SK-N-SH (cell line): ENCODE data around the gene MBP. TPM values are rescaled to one million over a fixed set of nuclear protein-coding genes. Genes with fewer than 3 reads are reported as not detected.

Experiments
- CTCF ChIA-PET: fragments of 300-600, 350-600 bp; formaldehyde crosslinking; extraction: SDS; loops from one replicate; lab custom pipeline; 2021; lab: Yijun Ruan, JAX
- POLR2A ChIA-PET: fragments of 350-600 bp; sonication (Branson Sonifier 250); formaldehyde crosslinking; extraction: SDS; loops from one replicate; lab custom pipeline; 2020; ENCODE audit warnings: antibody characterized with exemption, inconsistent platforms; lab: Yijun Ruan, JAX
- DNase-seq: peaks from one replicate; pipeline ENCODE4 v3.0.0; 2012
- H2AFZ ChIP-seq: fragments of 200-600 bp; sonication (generic); 2 replicates; pipeline ENCODE4 v1.8.1; 2016; ENCODE audit warnings: antibody characterized with exemption, mild to moderate bottlenecking, low read depth
- H3F3A ChIP-seq: fragments of 200-600 bp; sonication (generic); replicated peaks from 2 replicates; pipeline ENCODE3; 2016; ENCODE audit warnings: antibody characterized with exemption, mild to moderate bottlenecking; ENCODE audit not compliant: insufficient read depth
- H3K27ac ChIP-seq, 2 experiments: fragments of 200-500 bp in 1 of 2; fragments of 200-600 bp in 1 of 2; sonication (Bioruptor generic) in 1 of 2; sonication (generic), shearing (Covaris generic) in 1 of 2; 2 replicates each; pipeline versions ENCODE4 v1.5.1 to v1.6.1; 2014 to 2016; ENCODE audit warnings: low read depth in 2 of 2, inconsistent platforms in 1 of 2, low read length in 1 of 2, mild to moderate bottlenecking in 1 of 2, mixed read lengths in 1 of 2
- H3K27me3 ChIP-seq: fragments of 200-600 bp; sonication (generic), shearing (Covaris generic); 2 replicates; pipeline ENCODE4 v1.6.1; 2016; ENCODE audit warnings: mixed run types; ENCODE audit not compliant: insufficient read depth
- H3K36me3 ChIP-seq, 2 experiments: fragments of 200-500 bp in 1 of 2; fragments of 200-600 bp in 1 of 2; sonication (Bioruptor generic) in 1 of 2; sonication (generic) in 1 of 2; replicated peaks in 1 of 2; 2 replicates each; pipeline versions ENCODE3 to v1.5.1; 2014 to 2016; ENCODE audit warnings: low read length in 1 of 2, mild to moderate bottlenecking in 1 of 2; ENCODE audit not compliant: insufficient read depth in 2 of 2, control insufficient read depth in 1 of 2
- H3K4me1 ChIP-seq, 2 experiments: fragments of 200-500 bp in 1 of 2; fragments of 200-600 bp in 1 of 2; sonication (Bioruptor generic) in 1 of 2; sonication (generic), shearing (Covaris generic) in 1 of 2; 2 replicates each; pipeline versions ENCODE4 v1.5.1 to v1.6.1; 2014 to 2016; ENCODE audit warnings: low read depth in 1 of 2, low read length in 1 of 2, mixed run types in 1 of 2; ENCODE audit not compliant: insufficient read depth in 2 of 2, control insufficient read depth in 1 of 2
- H3K4me2 ChIP-seq: fragments of 200-600 bp; sonication (generic), shearing (Covaris generic); 2 replicates; pipeline ENCODE4 v1.6.1; 2017; ENCODE audit warnings: mixed run types
- H3K4me3 ChIP-seq, 2 experiments: fragments of 200-500 bp in 1 of 2; fragments of 200-600 bp in 1 of 2; sonication (Bioruptor generic) in 1 of 2; sonication (generic), shearing (Covaris generic) in 1 of 2; 2 replicates each; pipeline versions ENCODE4 v1.5.1 to v1.8.1; 2014 to 2016; ENCODE audit warnings: low read depth in 2 of 2, inconsistent platforms in 1 of 2, low read length in 1 of 2, mild to moderate bottlenecking in 1 of 2, mixed read lengths in 1 of 2, moderate library complexity in 1 of 2
- H3K79me2 ChIP-seq: fragments of 200-600 bp; sonication (generic); 2 replicates; pipeline ENCODE4 v1.8.1; 2017; ENCODE audit warnings: mild to moderate bottlenecking; ENCODE audit not compliant: insufficient read depth
- H3K9ac ChIP-seq: fragments of 200-600 bp; sonication (generic); 2 replicates; pipeline ENCODE4 v1.6.1; 2017; ENCODE audit warnings: mixed run types
- H3K9me2 ChIP-seq: fragments of 200-600 bp; sonication (generic); 2 replicates; pipeline ENCODE4 v1.6.1; 2017; ENCODE audit warnings: mixed run types
- H3K9me3 ChIP-seq: fragments of 200-600 bp; sonication (generic); 2 replicates; pipeline ENCODE4 v1.6.1; 2017; ENCODE audit warnings: mixed run types, mild to moderate bottlenecking, moderate library complexity
- H4K20me1 ChIP-seq: fragments of 200-600 bp; sonication (generic); 2 replicates; pipeline ENCODE4 v1.6.1; 2017; ENCODE audit warnings: mild to moderate bottlenecking, mixed run types; ENCODE audit not compliant: insufficient read depth
- ELF1 ChIP-seq: IDR thresholded peaks from 2 replicates; pipeline ENCODE4 v1.4.0; 2012
- FOSL2 ChIP-seq: IDR thresholded peaks from 2 replicates; pipeline ENCODE4 v1.4.0; 2012; ENCODE audit warnings: low read depth, mild to moderate bottlenecking, moderate library complexity, borderline replicate concordance
- FOXM1 ChIP-seq: IDR thresholded peaks from 2 replicates; pipeline ENCODE4 v1.4.0; 2012; ENCODE audit warnings: low read depth, mild to moderate bottlenecking
- JUND ChIP-seq: IDR thresholded peaks from 2 replicates; pipeline ENCODE4 v1.4.0; 2012
- MEF2A ChIP-seq: IDR thresholded peaks from 2 replicates; pipeline ENCODE4 v1.4.0; 2012; ENCODE audit warnings: low read depth, borderline replicate concordance
- MXI1 ChIP-seq: IDR thresholded peaks from 2 replicates; pipeline ENCODE4 v1.6.1; 2012; ENCODE audit warnings: mild to moderate bottlenecking, low read depth, low read length, improper control_type of control experiment
- POLR2AphosphoS5 ChIP-seq: IDR thresholded peaks from 2 replicates; pipeline ENCODE4 v1.6.1; 2012; ENCODE audit warnings: low read depth, low read length
- RAD21 ChIP-seq: IDR thresholded peaks from 2 replicates; pipeline ENCODE4 v1.6.1; 2012; ENCODE audit warnings: mild to moderate bottlenecking, low read length
- RCOR1 ChIP-seq: fragments of 150-350 bp; IDR thresholded peaks from 2 replicates; pipeline ENCODE4 v1.6.1; 2017; ENCODE audit warnings: antibody characterized with exemption, low read length
- REST ChIP-seq: IDR thresholded peaks from 2 replicates; pipeline ENCODE4 v1.6.1; 2012; ENCODE audit warnings: mild to moderate bottlenecking, low read depth, low read length, moderate library complexity
- RXRA ChIP-seq: IDR thresholded peaks from 2 replicates; pipeline ENCODE4 v1.4.0; 2012; ENCODE audit warnings: low read depth, mild to moderate bottlenecking, borderline replicate concordance
- SIN3A ChIP-seq: IDR thresholded peaks from 2 replicates; pipeline ENCODE4 v1.6.1; 2012; ENCODE audit warnings: low read depth, mild to moderate bottlenecking, low read length, moderate library complexity, borderline replicate concordance
- TCF12 ChIP-seq: IDR thresholded peaks from 2 replicates; pipeline ENCODE4 v1.4.0; 2012
- USF2 ChIP-seq: fragments of 150-350 bp; IDR thresholded peaks from 2 replicates; pipeline ENCODE4 v1.6.1; 2017; ENCODE audit warnings: antibody characterized with exemption, low read length, low read depth, borderline replicate concordance
- ZBTB33 ChIP-seq: IDR thresholded peaks from 2 replicates; pipeline ENCODE4 v1.4.0; 2012; ENCODE audit warnings: low read depth, borderline replicate concordance
- WGBS: methylation state at CpG from one replicate; pipeline ENCODE4 v1.1.6; 2017; ENCODE audit warnings: low lambda C conversion rate; 5-methylcytosine and 5-hydroxymethylcytosine counted together
- polyA plus RNA-seq, 3 experiments: library from polyadenylated mRNA; depleted of rRNA; stranded (reverse); fragments of >200 nt; gene quantifications; 2 replicates each; pipeline ENCODE4 v1.2.3, GENCODE V29; 2012
- TF ChIP-seq, protein P1 (sequence below): fragments of 150-350 bp; IDR thresholded peaks from 2 replicates; pipeline ENCODE4 v1.6.1; 2016; ENCODE audit warnings: mild to moderate bottlenecking, low read depth, low read length

The MBP gene
- polyA plus RNA-seq, 1 of the 3 experiments (the other 2 are of a cell fraction) = 1.6 TPM

- Histone ChIP-seq H3K27me3 (no peaks in the 10 kb centered on the region), H3K4me3 (no peak overlapping the region), H3K9me3 (no peaks in the 10 kb centered on the region), H3K9ac (no peak overlapping the region), H4K20me1 (no peaks in the 10 kb centered on the region), H3K36me3 (peaks cover 13 to 18% of the 10 kb centered on the region in 2 experiments), H3K79me2 (no peaks in the 10 kb centered on the region), H3F3A (peaks cover 5% of the 10 kb centered on the region), H3K27ac (no peak overlapping the region), H3K4me1 (peaks cover 0 to 10% of the 10 kb centered on the region in 2 experiments; a peak in 1 of 4 replicates), H3K9me2 (no peaks in the 10 kb centered on the region), H3K4me2 (no peak overlapping the region), H2AFZ (no peak overlapping the region)
- TF ChIP-seq MEF2A = no peak
- no peak for TF ChIP-seq POLR2AphosphoS5
- TF ChIP-seq JUND = no peak
- TF ChIP-seq MXI1 = no peak
- no peak for TF ChIP-seq RXRA
- TF ChIP-seq ZBTB33 = no peak
- ChIA-PET POLR2A (no interaction called here), CTCF (interaction anchor here (1.6 to 5.3 kb wide), 2 partner anchors 11 to 28 kb away, joined by 4 to 35 read pairs; no protein-coding TSS in a partner anchor)
- 91% methylated on average over 6 of the region's 6 CpGs for WGBS
- DNase-seq = no peak
Measured at GRCh38 chr18:76972241-76972640, 160.3 kb downstream of the MBP start.

DNA sequence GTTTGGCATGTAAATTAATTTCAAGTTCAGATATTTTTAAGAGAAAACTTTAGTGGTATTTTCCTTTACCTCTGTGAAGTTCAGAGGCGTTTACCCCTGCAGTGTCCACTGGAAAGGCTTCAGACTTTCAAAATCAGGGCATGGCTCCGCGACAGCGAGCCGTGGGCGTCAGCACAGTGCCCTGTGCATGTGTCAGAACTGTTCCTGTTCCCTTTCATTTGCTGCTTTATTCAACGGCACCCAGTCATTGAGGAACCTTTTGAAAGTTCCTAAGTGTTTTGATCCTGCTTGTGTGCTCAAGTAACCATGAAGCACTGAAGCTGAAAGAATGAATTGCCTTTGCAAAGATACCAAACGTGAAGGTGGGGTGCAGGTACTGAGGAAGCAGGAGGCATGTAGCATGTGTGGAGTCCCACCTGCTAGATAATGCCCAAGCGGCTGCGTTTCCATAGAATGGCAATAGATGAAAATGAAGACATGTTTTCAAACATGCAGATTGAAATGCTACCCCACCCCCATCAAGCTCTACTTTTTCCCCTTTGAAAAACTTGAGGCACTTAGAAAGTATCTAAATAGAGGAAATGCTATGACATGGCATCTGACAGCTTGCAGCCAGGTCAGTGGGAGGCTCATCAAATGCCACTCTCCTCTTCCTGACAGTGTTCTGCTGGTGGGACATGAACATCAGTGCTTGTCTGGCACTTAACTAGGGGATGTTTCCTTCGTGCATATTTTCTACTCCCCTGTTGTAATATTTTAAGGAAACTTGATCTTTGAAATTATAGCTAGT is 161.6 kb downstream of the MBP start:
- no peaks in the 10 kb centered on the region for H3K9me3 ChIP-seq
- no peak overlapping the region for H3K4me2 ChIP-seq
- POLR2A ChIA-PET = no interaction called here
- DNase-seq = no peak
- H3K36me3 ChIP-seq = peaks cover 13 to 18% of the 10 kb centered on the region in 2 experiments
- no peaks in the 10 kb centered on the region for H3K27me3 ChIP-seq
- no peaks in the 10 kb centered on the region for H4K20me1 ChIP-seq
- no peak overlapping the region for H3K9ac ChIP-seq
- no peak overlapping the region for H2AFZ ChIP-seq
- H3K4me1 ChIP-seq = peaks cover 0 to 9% of the 10 kb centered on the region in 2 experiments; a peak in 1 of 4 replicates
- CTCF ChIA-PET = interaction anchor here (0.5 to 5.3 kb wide), 4 partner anchors 12 to 1971 kb away, joined by 3 to 35 read pairs (median 4); no protein-coding TSS in a partner anchor
- 91% methylated on average over 11 of the region's 11 CpGs for whole genome bisulfite sequencing
- no peaks in the 10 kb centered on the region for H3K9me2 ChIP-seq
- H3K79me2 ChIP-seq = no peaks in the 10 kb centered on the region
- no peak overlapping the region for H3K27ac ChIP-seq
- TF ChIP-seq RCOR1 = no peak
- TF ChIP-seq FOXM1 = no peak
- TF ChIP-seq TCF12 = no peak
- TF ChIP-seq FOSL2 = no peak
- no peak for TF ChIP-seq SIN3A
- TF ChIP-seq POLR2AphosphoS5 = no peak
- TF ChIP-seq RAD21 = no peak
- no peak for TF ChIP-seq REST
- TF ChIP-seq, protein P1, sequence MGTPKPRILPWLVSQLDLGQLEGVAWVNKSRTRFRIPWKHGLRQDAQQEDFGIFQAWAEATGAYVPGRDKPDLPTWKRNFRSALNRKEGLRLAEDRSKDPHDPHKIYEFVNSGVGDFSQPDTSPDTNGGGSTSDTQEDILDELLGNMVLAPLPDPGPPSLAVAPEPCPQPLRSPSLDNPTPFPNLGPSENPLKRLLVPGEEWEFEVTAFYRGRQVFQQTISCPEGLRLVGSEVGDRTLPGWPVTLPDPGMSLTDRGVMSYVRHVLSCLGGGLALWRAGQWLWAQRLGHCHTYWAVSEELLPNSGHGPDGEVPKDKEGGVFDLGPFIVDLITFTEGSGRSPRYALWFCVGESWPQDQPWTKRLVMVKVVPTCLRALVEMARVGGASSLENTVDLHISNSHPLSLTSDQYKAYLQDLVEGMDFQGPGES = no peak
- no peak for TF ChIP-seq USF2
- TF ChIP-seq ELF1 = no peak
- TF ChIP-seq ZBTB33 = no peak
- H3F3A ChIP-seq = peaks cover 5% of the 10 kb centered on the region
- no peak overlapping the region for H3K4me3 ChIP-seq
